HG03457 (cell line): ENCODE measurements around the gene NOL6.
A peak's percentile ranks its signal among the peaks of the same experiment; 100 is the strongest.

Experiments used
- ATAC-seq: cut with Tn5 transposase; IDR thresholded peaks from one replicate; pipeline ENCODE4 v1.9.1; 2021; ENCODE audit warnings: moderate number of reproducible peaks; ENCODE audit not compliant: unreplicated experiment

Gene NOL6

GRCh38 chr9:33453999-33454660 is 19.6 kb downstream of the NOL6 start:
- ATAC-seq = no peak

DNA sequence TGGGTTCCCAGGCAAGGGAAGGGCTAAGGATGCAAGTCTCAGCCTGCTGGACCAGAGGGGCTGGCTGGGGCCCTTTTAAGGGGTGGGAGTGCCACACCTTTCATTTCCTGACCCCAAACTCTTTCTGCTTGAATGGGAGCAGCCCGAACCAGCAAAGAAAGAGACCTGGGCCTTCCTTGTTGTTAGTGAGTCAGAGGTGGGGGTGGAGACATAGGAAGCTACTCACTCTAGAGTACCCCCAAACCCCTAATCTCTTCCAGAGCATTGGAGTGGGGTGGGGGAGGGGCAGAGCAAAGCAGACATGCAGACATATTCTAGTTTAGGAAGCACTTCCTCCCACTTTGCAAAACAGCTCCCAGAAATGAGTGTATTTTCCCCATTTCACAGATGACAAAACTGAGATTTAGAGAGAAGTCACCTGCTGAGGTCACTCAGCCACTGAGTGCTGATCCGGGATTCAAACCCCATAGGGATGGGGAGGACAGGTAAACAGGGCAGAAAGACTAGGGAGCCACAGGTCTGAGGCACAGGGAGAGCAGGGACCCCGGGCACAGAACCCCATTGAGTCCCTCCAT is 20.4 kb downstream of the NOL6 start:
- ATAC-seq = no peak

GRCh38 chr9:33452828-33453271 is 20.9 kb downstream of the NOL6 start:
- no peak for ATAC-seq

GRCh38 chr9:33450621-33451146 is 23.0 kb downstream of the NOL6 start:
- ATAC-seq = no peak

- ATAC-seq = no peak
Observed at GRCh38 chr9:33449715-33450114, 24.0 kb downstream of the NOL6 start.

DNA sequence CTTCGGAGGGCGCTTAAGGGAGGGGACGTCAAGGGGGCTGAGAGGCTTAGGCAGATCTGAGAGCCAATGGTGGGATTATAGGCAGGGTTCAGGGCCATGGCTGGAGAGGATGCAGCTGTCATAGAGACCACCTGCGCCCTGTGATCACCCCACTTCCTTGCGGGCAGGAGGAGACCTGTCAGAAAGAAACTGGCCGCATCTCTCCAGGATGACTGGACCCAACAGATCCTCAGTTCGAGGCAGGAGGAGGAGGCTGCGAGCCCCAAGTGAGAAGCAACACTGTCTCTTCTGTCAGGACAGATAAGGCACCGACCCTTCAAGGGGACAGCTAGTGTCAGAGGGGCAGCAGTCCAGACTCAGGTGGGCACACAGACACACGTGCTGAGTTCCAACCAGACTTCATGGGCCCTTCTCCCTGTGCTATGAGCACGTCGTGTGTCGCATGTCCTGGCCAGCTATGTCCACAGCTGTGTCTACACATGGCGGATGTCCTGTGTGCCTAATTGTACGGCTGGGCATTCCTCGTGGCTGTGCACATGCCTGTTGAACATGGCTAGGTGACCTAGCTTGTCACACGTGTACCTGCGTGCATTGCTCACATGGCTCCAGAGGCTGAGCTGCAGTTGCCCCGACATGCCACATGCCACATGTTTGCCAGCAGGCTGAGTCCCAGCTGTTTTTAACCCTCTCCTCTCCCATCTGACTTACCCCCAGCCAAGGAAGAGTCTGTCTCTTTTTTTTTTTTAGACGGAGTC is 25.7 kb downstream of the NOL6 start:
- no peak for ATAC-seq

GRCh38 chr9:33446946-33447798 is 26.6 kb downstream of the NOL6 start, which contains the start of gene AQP3:
TSS of gene AQP3 (minus strand) at chr9:33447593. CDS start at chr9:33447530, 63 bp downstream.
- ATAC-seq = peak; percentile 26

DNA sequence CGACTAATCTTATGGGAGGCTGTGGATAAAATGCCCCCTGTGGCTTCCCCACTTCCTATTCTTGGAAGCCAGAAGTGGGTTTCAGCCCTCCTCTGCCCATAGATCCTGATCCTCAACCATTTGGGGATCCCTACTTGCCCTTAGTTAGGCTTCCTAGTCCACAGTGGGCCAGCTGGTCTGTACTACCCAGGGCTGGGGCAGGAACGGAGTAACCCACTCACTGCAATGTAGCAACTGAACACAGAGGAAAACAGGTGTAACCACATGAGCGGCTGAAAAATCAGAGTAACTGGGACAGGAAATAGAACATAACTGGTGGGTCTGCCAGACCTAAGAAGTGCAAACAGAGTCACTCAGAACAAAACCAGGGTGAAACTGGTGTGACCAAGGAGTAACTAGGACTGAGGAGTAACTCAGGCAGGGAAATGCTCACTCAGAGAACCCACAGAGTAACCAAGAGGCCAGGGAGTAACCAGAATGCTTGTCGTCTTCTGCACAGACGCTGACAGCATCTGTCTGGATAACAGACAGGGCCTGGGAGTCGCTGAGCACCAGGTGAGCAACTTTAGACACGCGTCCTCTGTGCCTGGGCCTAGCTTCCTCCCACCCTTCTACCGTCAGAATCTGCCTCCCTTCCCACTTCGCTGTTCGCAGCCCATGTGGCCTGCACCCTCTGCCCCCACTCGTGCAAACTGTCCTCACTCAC is 27.3 kb downstream of the NOL6 start:
- peak; percentile 85 for ATAC-seq

DNA sequence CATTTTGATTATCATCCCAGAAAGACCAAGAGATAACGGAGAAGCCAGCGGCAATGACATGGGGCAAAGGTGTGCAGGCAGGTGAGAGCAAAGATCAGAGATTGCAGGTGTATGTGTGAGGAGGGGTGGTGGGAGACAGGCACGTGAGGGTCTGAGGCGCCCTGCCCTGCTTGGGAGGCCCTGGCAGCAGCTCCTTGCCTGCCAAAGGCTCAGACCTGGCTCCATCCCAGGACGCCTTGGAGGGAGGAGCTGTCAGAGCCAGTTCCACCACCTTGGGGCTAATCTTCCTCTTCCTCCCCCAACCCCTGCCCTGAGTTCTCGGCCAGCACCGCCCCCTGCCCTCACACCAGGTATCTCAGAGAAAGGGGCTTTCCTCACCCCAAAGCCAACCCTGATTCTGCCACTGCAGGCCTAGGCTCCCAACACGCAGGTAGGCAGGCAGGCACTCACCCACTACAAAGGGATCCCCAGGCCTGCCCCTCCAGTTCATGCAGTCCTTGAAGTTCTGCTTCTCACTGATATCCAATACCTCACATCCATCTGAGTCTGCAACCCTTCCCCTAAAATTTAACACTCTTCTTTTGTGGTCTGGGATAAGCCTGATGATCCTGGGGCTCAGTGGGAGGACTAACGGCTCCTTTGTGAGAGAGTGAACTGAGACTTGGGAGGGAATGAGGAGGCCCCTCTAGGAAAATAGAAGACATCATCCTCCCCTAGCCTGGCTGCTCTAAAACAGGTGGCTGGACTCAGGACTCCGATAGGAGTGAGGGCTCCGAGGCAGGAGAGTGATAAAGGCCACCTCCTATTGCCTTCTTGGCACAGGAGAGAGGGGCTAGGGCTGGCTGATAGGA is 28.1 kb downstream of the NOL6 start:
- ATAC-seq = no peak

DNA sequence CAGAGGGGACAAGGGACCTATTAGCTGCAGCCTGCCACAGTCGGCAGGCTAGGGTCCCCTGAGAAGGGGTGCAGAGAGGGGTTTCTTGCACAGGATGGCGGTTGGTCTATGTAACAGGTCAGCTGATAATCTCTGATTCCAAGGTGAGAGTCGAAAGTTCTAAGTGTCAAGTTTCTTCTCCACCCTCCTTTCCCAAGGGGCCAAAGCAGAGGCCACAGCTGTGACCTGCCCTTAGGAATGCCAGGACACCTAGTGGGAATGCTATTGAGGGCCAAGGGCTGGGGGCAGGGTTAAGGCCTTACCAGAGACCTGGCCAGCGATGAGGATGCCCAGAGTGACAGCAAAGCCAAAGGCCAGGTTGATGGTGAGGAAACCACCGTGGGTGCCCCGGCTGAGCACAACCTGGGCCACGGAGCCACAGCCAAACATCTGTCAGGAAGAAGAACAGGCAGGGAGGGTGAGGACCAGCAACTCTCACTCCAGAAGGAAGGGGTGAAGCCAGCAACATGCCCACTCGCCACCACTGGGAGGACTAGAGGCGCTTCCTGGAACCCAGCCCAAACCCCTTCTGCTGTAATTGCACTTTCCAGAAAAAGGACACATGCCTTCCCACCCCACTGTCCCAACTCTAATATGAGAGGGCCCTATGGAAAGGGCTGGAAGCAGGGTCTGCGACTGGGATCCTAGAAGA is 30.1 kb downstream of the NOL6 start:
- no peak for ATAC-seq

GRCh38 chr9:33443047-33443446 is 30.7 kb downstream of the NOL6 start:
- ATAC-seq = no peak

DNA sequence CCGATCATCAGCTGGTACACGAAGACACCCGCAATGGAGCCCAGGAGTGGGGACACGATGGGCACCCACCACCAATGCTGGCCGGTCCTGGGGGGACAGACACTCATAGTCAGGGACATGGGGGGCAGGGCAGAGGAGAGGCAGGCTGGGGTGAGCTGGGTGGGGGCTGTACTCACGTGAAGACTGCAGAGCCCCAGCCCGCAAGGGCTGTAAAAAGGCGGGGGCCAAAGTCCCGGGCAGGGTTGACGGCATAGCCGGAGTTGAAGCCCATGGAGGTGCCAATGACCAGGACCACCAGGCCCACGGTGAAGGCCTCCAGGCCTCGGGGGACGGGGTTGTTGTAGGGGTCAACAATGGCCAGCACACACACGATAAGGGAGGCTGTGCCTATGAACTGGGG is 31.6 kb downstream of the NOL6 start:
- ATAC-seq = no peak

- no peak for ATAC-seq
Observed at GRCh38 chr9:33440609-33441008, 33.1 kb downstream of the NOL6 start.

DNA sequence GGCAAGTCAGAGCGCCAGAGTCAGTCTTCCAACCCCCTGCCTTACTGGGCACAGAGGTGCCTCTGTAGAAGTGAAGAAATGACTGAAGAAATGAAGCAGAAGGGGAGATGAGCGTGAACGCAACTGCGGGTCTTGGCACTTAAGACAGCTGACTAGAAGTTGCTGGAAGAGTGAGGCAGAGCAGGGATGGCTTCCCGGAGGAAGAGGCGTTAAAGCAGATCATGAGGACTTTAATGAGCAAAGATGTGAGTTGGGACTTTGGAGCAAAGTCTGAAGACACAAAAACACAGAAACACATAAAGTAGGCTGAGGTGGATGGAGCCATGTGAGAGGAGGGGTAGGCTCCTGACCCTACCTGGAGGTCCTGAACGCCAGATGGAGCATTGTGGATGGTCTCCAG is 33.5 kb downstream of the NOL6 start:
- no peak for ATAC-seq

DNA sequence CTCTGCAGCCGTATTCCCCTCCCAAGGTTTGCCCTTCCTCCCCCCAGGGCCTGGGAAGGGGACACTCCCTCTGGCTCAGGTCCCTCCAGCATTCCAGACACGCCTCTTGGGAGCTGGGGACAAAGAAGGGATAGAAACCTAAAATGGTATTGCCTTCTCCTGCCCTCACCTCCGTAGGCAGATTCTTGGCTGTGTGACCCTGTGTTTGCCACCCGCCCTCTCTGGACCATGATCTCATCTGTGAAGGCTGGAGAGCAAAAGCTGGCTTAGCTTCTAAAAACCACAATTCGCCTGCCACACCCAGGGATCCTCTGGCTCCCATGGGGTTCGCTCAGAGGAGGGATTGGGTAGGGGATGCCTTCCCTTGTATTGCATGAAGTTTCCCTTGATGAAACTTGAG is 34.0 kb downstream of the NOL6 start:
- no peak for ATAC-seq

GRCh38 chr9:33438926-33439680 is 34.6 kb downstream of the NOL6 start:
- no peak for ATAC-seq

DNA sequence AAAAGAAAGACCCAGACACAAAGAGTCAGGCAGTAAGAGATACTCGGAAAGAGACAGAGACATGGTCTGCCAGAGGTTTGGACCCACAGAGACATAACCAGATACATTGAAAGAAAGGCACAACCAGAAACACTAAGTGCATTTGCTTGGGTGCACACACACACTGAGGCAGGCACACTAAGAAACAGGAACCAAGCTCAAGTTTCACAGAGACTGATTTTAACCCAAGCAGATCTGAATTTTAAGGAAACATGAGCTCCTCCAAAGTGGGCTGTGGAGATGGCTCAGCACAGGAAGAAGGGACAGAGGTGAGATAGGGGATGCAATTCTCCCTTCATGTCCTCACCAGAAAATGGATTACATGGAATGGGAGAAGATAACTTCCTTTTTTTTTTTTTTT is 35.8 kb downstream of the NOL6 start:
- ATAC-seq = no peak

- ATAC-seq = no peak
Observed at GRCh38 chr9:33437205-33437604, 36.5 kb downstream of the NOL6 start.
